ENCODE data around the gene BCAN.

The BCAN gene

GRCh38 chr1:156648951-156649350, 7.0 kb downstream of the BCAN start:
- H3K27me3 Mint-ChIP-seq (ENCODE audit: low read depth), result peaks cover 90% of the 10 kb centered on the region
- H3K4me1 Mint-ChIP-seq, result no peaks in the 10 kb centered on the region
- TF ChIP-seq, protein P1, sequence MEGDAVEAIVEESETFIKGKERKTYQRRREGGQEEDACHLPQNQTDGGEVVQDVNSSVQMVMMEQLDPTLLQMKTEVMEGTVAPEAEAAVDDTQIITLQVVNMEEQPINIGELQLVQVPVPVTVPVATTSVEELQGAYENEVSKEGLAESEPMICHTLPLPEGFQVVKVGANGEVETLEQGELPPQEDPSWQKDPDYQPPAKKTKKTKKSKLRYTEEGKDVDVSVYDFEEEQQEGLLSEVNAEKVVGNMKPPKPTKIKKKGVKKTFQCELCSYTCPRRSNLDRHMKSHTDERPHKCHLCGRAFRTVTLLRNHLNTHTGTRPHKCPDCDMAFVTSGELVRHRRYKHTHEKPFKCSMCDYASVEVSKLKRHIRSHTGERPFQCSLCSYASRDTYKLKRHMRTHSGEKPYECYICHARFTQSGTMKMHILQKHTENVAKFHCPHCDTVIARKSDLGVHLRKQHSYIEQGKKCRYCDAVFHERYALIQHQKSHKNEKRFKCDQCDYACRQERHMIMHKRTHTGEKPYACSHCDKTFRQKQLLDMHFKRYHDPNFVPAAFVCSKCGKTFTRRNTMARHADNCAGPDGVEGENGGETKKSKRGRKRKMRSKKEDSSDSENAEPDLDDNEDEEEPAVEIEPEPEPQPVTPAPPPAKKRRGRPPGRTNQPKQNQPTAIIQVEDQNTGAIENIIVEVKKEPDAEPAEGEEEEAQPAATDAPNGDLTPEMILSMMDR (IDR thresholded peaks at IDR 0.05; ENCODE audit: unreplicated experiment in 3 of 3), result no peak
- H3K36me3 Mint-ChIP-seq (ENCODE audit: low read depth), result no peaks in the 10 kb centered on the region
- no peak overlapping the region for H3K27ac Mint-ChIP-seq
- H3K9me3 Mint-ChIP-seq, result no peaks in the 10 kb centered on the region
- H3K4me3 Mint-ChIP-seq, result no peak overlapping the region

DNA sequence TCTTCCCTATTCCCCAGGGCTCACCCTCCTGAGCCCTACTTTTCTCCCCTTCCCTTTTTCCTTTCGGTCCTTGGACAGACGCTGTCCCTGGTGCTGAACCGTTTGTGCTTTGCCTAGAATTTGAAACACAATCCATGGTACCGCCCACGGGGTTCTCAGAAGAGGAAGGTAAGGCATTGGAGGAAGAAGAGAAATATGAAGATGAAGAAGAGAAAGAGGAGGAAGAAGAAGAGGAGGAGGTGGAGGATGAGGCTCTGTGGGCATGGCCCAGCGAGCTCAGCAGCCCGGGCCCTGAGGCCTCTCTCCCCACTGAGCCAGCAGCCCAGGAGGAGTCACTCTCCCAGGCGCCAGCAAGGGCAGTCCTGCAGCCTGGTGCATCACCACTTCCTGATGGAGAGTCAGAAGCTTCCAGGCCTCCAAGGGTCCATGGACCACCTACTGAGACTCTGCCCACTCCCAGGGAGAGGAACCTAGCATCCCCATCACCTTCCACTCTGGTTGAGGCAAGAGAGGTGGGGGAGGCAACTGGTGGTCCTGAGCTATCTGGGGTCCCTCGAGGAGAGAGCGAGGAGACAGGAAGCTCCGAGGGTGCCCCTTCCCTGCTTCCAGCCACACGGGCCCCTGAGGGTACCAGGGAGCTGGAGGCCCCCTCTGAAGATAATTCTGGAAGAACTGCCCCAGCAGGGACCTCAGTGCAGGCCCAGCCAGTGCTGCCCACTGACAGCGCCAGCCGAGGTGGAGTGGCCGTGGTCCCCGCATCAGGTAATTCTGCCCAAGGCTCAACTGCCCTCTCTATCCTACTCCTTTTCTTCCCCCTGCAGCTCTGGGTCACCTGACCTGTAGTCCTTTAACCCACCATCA, 10.4 kb downstream of the BCAN start:
- TF ChIP-seq, protein P1 (IDR thresholded peaks at IDR 0.05; ENCODE audit: unreplicated experiment in 3 of 3), result no peak
- H3K36me3 Mint-ChIP-seq (ENCODE audit: low read depth), result no peaks in the 10 kb centered on the region
- no peaks in the 10 kb centered on the region for H3K9me3 Mint-ChIP-seq
- H3K4me3 Mint-ChIP-seq, result no peak overlapping the region
- H3K4me1 Mint-ChIP-seq, result peaks cover 5% of the 10 kb centered on the region
- peaks cover 96% of the 10 kb centered on the region for H3K27me3 Mint-ChIP-seq (ENCODE audit: low read depth)
- no peak overlapping the region for H3K27ac Mint-ChIP-seq

- Mint-ChIP-seq H3K4me3 (no peak overlapping the region), H3K27me3 (ENCODE audit: low read depth) (peaks cover 96% of the 10 kb centered on the region), H3K36me3 (ENCODE audit: low read depth) (no peaks in the 10 kb centered on the region), H3K4me1 (peaks cover 9% of the 10 kb centered on the region), H3K27ac (no peak overlapping the region), H3K9me3 (no peaks in the 10 kb centered on the region)
- TF ChIP-seq, protein P1 (IDR thresholded peaks at IDR 0.05; ENCODE audit: unreplicated experiment in 3 of 3), result no peak
Measured at GRCh38 chr1:156652992-156653355, 11.1 kb downstream of the BCAN start.

DNA sequence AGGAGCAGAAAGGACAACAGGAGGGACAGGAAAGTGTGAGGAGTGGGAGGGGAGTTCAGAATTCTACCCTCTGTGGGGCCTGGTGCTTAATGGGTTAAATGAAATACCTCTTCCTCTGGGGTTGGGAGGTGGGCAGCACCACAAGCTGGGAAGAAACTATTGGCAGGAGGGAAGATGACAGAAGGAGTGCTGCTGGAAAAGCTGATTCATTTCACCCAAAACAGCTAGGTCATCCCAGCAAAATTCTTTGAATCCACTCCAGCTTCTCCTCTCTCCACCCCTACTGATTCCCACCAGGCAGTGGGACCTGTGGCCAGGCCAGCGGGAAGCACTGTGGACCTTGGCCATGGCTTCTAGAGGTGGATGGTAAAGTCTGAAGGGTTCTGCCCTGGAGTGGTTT, 12.8 kb downstream of the BCAN start:
- H3K36me3 Mint-ChIP-seq (ENCODE audit: low read depth), result no peaks in the 10 kb centered on the region
- no peak overlapping the region for H3K4me3 Mint-ChIP-seq
- peaks cover 14% of the 10 kb centered on the region for H3K4me1 Mint-ChIP-seq
- no peaks in the 10 kb centered on the region for H3K9me3 Mint-ChIP-seq
- no peak overlapping the region for H3K27ac Mint-ChIP-seq
- TF ChIP-seq, protein P1 (IDR thresholded peaks at IDR 0.05; ENCODE audit: unreplicated experiment in 3 of 3), result no peak
- peaks cover 87% of the 10 kb centered on the region for H3K27me3 Mint-ChIP-seq (ENCODE audit: low read depth)

DNA sequence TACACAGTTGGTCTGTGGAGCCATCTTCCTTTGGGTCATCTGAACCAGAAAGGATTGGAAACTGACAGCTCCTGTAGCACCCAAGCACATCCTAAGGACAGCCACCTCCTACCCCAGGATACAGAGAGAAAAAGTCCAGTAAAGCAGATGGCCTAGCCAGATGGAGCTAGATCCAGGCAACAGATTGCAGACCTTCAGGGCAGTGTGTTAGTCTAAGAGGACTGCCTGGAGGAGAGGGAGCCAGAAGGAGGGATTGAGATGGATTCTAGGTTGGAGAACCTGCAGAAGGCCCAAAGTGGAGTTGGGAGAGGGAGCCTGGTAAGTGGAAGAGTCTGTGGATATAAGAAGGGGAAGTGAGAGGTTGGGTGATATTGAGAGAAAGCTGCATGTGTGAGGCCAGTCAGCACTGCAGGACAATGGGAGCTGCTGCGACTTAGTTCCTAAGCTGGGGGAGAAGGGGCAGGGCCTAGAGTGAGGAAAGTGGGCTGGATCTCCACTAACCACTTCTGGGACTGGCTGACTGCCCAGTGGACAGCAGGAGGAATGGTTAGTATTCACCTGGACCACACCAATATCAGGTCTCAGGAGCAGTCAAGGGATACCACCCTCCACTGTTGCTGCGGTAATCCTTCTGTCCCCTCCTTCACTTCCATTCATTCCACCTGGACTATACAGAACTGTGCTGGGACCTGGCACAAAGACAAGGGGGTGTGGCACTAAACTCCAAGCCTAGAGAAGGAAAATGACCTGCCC, 13.4 kb downstream of the BCAN start:
- Mint-ChIP-seq H3K4me3 (no peak overlapping the region), H3K27me3 (ENCODE audit: low read depth) (peaks cover 82% of the 10 kb centered on the region), H3K27ac (no peak overlapping the region), H3K9me3 (no peaks in the 10 kb centered on the region), H3K4me1 (peaks cover 20% of the 10 kb centered on the region), H3K36me3 (ENCODE audit: low read depth) (no peaks in the 10 kb centered on the region)
- TF ChIP-seq, protein P1 (IDR thresholded peaks at IDR 0.05; ENCODE audit: unreplicated experiment in 3 of 3), result no peak
